HG03064 (cell line): Measurements from ENCODE around the gene FBXW11.
"Not testable (repeated sequence)": the region's sequence is repeated elsewhere in the genome, so short reads cannot be mapped to it uniquely, and the experiment has no call there.

ENCODE experiments used
- ATAC-seq: cut with Tn5 transposase; IDR thresholded peaks from one replicate; pipeline ENCODE4 v1.9.1; 2021; ENCODE audit warnings: low read depth; ENCODE audit not compliant: unreplicated experiment

FBXW11 gene

GRCh38 chr5:171915700-171916099 lies 90.7 kb downstream of the FBXW11 start:
- ATAC-seq, result not testable (repeated sequence)

- no peak for ATAC-seq
Measured at GRCh38 chr5:171914726-171915338, 91.6 kb downstream of the FBXW11 start.

GRCh38 chr5:171913987-171914273 lies 92.5 kb downstream of the FBXW11 start:
- ATAC-seq, result no peak

GRCh38 chr5:171911152-171911551 lies 95.3 kb downstream of the FBXW11 start:
- no peak for ATAC-seq

- no peak for ATAC-seq
Measured at GRCh38 chr5:171908638-171909037, 97.8 kb downstream of the FBXW11 start.

GRCh38 chr5:171907725-171908343 lies 98.6 kb downstream of the FBXW11 start:
- ATAC-seq, result peak; percentile 49

GRCh38 chr5:171906703-171907590 lies 99.5 kb downstream of the FBXW11 start:
- peak; percentile 27 for ATAC-seq

GRCh38 chr5:171906066-171906570 lies 100.3 kb downstream of the FBXW11 start:
- no peak for ATAC-seq

GRCh38 chr5:171904886-171905285 lies 101.6 kb downstream of the FBXW11 start:
- ATAC-seq, result no peak

- no peak for ATAC-seq
Measured at GRCh38 chr5:171901764-171902163, 104.7 kb downstream of the FBXW11 start.

GRCh38 chr5:171899792-171900191 lies 106.6 kb downstream of the FBXW11 start:
- no peak for ATAC-seq

- ATAC-seq, result no peak
Measured at GRCh38 chr5:171898879-171899278, 107.6 kb downstream of the FBXW11 start.

GRCh38 chr5:171898386-171898785 lies 108.1 kb downstream of the FBXW11 start:
- no peak for ATAC-seq

- ATAC-seq, result no peak
Measured at GRCh38 chr5:171897231-171897630, 109.2 kb downstream of the FBXW11 start.

- no peak for ATAC-seq
Measured at GRCh38 chr5:171895081-171895480, 111.4 kb downstream of the FBXW11 start.

- ATAC-seq, result no peak
Measured at GRCh38 chr5:171893290-171893886, 113.0 kb downstream of the FBXW11 start.

GRCh38 chr5:171891595-171891994 lies 114.8 kb downstream of the FBXW11 start:
- ATAC-seq, result no peak

GRCh38 chr5:171891150-171891549 lies 115.3 kb downstream of the FBXW11 start:
- ATAC-seq, result no peak

GRCh38 chr5:171888051-171888481 lies 118.4 kb downstream of the FBXW11 start:
- no peak for ATAC-seq

GRCh38 chr5:171886037-171886436 lies 120.4 kb downstream of the FBXW11 start:
- not testable (repeated sequence) for ATAC-seq

- no peak for ATAC-seq
Measured at GRCh38 chr5:171882118-171882517, 124.3 kb downstream of the FBXW11 start.
